ENCODE data around the gene CEMIP.

The CEMIP gene

DNA sequence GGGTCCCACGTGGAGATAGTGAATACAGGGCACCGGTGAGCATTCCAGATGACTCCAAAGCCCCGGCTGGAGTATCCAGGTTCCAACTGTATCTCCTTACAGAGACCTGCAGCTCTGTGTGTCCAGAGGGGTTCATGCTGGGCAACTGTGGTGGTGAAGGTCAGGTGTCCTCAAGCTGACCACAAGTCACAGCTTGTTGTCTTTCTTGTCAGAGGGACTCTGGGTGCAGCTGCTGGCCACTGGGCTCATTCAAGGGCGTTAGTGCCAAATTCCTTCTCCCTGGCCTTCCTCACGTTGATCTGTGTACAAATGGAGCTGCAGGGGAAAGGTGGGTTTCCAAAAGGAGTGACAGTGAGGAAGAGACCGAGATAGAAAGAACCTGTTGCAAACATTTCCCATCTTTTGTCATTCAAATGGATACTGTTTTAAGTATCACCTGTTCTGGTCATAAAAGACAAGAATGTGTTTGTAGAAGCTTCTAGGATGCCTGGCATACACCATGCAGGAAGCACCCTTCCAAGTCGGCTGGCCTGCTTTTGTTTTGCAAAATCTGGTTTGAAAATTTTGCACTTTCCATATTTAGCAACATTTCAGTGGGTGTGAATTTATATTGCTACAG, 52.5 kb downstream of the CEMIP start:
- no peak overlapping the region for H3K4me3 ChIP-seq (ENCODE audit: control insufficient read depth, low read depth, low read length)
- TF ChIP-seq CTCF (conservative IDR thresholded peaks at IDR 0.05; ENCODE audit: control insufficient read depth, insufficient read depth, low read depth, low read length), result no peak
- DNase-seq (ENCODE audit: low read depth), result no peak

- H3K4me3 ChIP-seq (ENCODE audit: control insufficient read depth, low read depth, low read length), result no peak overlapping the region
- TF ChIP-seq CTCF (conservative IDR thresholded peaks at IDR 0.05; ENCODE audit: control insufficient read depth, insufficient read depth, low read depth, low read length), result no peak
- DNase-seq (ENCODE audit: low read depth), result no peak
These were observed 53.5 kb downstream of the CEMIP start for GRCh38 chr15:80832686-80833085.

- no peak for DNase-seq (ENCODE audit: low read depth)
- H3K4me3 ChIP-seq (ENCODE audit: control insufficient read depth, low read depth, low read length), result no peak overlapping the region
- TF ChIP-seq CTCF (conservative IDR thresholded peaks at IDR 0.05; ENCODE audit: control insufficient read depth, insufficient read depth, low read depth, low read length), result no peak
These were observed 55.2 kb downstream of the CEMIP start for GRCh38 chr15:80834402-80834801.

DNA sequence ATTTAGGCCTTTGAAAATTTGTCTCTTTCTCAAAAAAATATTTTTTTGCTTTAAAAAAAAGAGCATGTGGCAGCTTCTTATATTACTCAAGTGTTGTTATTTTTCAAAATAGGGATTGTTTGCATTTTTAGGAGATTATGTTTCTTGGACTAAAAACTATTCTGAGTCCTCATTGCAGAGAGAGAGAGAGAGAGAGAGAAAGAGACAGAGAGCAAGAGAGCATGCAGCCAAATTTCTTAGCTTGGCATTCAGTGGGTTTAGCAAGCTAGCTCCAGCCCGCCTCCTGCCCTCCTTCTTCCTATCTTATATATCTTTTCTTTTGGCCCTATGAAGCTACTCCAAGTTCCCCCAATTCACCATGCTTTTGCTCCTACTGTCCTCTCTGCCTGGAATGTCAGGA, 55.7 kb downstream of the CEMIP start:
- TF ChIP-seq CTCF (conservative IDR thresholded peaks at IDR 0.05; ENCODE audit: control insufficient read depth, insufficient read depth, low read depth, low read length), result no peak
- no peak overlapping the region for H3K4me3 ChIP-seq (ENCODE audit: control insufficient read depth, low read depth, low read length)
- DNase-seq (ENCODE audit: low read depth), result no peak

DNA sequence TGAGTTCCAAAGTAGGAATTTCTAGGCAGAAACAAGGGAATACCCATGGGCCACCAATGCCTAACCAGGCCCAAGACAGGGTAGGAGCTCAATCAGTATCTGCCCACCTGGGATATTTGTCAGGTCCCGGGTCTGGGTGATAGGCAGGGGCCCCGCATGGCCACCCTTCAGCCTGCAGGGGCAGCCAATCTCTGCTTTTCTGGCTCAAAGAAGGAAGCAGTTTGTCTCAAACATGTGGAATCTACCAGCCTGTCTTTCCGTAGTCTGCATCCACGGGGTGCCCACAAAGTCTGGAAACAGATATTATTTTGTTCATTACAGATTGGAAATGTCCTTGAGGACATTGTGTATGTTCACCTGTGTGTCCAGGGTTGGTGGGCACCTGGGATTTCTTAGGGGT, 56.2 kb downstream of the CEMIP start:
- H3K4me3 ChIP-seq (ENCODE audit: control insufficient read depth, low read depth, low read length), result no peak overlapping the region
- no peak for DNase-seq (ENCODE audit: low read depth)
- peak; percentile 10 for TF ChIP-seq CTCF (conservative IDR thresholded peaks at IDR 0.05; ENCODE audit: control insufficient read depth, insufficient read depth, low read depth, low read length)

- H3K4me3 ChIP-seq (ENCODE audit: control insufficient read depth, low read depth, low read length), result no peak overlapping the region
- TF ChIP-seq CTCF (conservative IDR thresholded peaks at IDR 0.05; ENCODE audit: control insufficient read depth, insufficient read depth, low read depth, low read length), result no peak
- no peak for DNase-seq (ENCODE audit: low read depth)
These were observed 57.1 kb downstream of the CEMIP start for GRCh38 chr15:80836223-80836622.

DNA sequence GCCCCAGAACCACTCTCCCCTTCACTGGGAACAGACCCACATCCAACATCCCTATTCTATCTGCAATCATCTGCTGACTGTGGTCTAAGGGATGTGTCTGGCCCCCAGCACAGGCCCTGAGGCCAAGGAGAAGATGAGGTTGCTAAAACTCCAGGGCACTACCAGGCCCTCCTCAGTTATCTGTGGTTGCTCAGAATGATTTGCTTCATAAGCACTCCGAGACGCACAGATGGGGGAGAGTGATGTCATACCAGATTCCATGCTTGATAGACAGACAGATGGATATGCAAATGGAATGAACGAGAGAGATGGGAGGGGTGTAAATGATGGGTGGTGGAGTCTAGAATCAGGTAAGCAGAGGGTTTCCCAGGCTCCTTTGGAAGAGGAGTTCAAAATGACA, 57.8 kb downstream of the CEMIP start:
- DNase-seq (ENCODE audit: low read depth), result no peak
- no peak for TF ChIP-seq CTCF (conservative IDR thresholded peaks at IDR 0.05; ENCODE audit: control insufficient read depth, insufficient read depth, low read depth, low read length)
- no peak overlapping the region for H3K4me3 ChIP-seq (ENCODE audit: control insufficient read depth, low read depth, low read length)
